Measurements from ENCODE around the gene TRABD.

The TRABD gene

DNA sequence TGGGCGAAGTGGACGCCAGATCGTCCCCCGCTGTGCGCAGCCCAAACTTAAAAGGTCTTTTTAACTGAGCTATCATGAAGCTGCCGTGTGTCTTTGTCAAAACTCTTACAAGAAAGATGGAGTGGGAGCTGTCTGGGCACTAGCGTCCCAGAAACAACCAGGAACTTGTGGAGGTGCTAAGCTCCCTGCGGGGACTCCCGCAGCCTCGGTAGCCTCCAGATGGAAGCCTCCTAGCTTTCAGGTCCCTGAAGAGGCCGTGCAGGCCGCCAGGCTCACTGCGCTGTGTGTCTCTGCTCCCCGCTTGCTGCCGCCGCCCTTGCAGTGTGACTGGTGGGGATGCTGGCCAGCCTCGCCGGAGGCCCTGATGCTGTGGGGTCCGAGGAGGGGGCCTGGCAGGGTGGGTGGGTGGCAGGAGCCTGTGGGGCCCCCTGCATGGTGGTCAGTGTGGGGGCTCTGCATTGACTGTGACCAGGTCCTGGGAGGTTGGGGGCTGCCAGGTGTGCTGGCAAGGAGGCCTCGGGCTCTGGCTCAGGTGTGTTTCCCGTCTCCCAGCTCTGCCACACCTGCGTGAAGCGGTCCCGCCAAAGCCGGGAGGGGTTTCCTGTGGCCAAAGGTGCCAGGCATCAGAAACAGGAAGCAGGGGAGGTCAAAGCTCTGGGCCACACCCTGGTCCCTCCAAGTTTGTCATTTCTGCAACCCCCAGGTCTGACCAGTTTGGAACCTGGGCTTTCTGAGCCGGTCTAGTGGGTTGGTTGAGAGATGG, 1.2 kb downstream of the TRABD start:
- DNase-seq (ENCODE audit: low spot score), result no peak

DNA sequence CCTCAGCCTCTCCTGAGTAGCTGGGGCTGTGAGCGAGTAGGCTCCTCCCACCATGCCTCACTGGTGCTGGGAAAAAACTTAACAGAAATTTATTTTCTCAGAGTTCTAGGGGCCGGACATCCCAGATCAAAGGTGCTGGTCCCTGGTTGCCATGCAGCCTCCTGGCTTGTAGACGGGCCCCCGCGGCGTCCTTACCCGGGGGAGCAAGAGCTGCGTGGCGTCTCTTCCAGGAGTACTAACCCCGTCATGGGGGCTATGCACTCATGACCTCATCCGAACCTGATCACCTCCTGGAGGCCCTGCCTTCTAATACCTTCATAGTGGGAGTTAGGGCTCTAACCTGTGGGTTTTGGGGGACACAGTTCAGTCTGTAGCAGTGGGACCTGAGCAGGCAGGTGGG, 2.6 kb downstream of the TRABD start:
- no peak for DNase-seq (ENCODE audit: low spot score)

DNA sequence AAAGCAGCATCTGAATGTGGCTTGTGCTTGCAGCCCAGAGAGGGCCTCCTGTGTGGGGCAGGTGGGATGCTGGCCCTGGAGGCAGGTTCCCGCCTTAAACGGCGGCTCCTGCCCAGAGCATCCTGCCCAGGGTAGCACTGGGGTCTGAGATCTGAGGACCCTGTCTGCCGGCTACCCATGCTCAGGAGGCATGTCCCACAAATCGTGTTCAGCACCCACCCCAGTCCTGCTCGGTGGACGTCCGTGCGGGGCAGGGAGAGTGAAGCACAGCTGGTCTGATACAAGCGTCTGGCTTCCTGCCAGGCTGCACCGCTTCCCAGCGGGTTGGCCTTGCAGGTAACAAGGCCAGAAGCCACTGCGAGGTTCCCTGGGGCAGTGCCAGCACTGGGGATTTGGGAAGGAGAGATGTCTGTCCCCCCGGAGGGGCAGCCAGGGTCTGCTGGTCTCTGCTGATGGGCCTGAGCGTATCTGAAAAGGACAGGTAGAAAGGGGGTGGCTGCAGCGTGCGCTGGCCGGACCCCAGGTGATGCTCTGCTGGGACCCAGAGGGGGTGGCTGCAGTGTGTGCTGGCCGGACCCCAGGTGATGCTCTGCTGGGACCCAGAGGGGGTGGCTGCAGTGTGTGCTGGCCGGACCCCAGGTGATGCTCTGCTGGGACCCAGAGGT, 3.6 kb downstream of the TRABD start:
- no peak for DNase-seq (ENCODE audit: low spot score)

DNA sequence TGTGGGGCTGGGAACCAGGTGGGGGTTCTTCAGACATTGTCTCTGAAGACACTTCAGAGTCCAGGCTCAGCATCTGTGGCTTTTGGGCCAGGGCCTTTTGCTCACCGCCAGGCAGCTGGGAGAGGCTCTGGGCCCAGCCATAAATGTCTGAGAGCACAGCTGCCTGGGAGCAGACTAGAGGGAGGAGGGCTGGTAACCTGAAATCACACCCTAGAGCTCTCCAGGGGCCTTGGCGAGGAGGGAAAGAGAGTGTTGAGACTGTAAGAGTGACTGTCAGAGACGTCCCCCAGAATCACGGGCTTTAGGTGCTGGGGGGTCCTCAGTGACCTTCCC, 4.1 kb downstream of the TRABD start:
- DNase-seq (ENCODE audit: low spot score), result no peak

DNA sequence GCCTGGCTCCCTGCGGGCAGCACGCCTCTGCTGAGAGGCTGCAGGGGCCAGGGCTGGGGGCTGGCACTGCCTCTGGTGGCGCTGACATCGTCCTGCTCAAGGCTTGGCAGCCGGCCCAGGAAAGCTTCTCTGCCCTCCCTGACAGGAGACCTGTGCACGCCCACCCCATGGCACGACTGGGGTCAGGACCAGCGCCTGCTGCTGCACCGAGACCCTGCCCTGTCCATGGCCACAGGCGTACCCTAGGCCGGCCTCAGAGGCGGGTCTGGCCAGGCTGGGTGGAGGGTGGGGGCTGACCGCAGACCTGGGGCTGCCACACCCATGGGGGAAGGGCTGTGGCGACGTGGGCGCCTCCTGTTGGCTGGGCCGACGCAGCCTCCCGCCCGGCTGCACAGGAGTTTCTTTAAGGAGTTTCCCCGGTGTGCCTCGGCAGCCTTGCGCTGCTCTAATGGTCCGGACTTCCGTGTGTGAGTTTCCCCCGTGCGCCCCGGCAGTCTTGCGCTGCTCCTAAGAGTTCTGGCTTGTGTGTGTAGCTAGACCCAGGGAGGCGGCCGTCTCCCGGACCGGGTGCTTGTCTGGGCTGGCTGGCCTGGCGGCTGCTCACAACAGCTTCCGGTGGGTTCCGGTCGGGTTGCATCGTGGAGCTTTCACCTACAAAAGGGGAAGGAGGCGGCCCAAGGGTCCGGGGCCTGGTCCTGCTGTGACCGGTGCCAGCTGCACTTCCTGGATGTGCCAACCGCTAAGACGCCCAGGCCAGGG, 4.6 kb downstream of the TRABD start:
- peak; percentile 77 for DNase-seq (ENCODE audit: low spot score)

DNA sequence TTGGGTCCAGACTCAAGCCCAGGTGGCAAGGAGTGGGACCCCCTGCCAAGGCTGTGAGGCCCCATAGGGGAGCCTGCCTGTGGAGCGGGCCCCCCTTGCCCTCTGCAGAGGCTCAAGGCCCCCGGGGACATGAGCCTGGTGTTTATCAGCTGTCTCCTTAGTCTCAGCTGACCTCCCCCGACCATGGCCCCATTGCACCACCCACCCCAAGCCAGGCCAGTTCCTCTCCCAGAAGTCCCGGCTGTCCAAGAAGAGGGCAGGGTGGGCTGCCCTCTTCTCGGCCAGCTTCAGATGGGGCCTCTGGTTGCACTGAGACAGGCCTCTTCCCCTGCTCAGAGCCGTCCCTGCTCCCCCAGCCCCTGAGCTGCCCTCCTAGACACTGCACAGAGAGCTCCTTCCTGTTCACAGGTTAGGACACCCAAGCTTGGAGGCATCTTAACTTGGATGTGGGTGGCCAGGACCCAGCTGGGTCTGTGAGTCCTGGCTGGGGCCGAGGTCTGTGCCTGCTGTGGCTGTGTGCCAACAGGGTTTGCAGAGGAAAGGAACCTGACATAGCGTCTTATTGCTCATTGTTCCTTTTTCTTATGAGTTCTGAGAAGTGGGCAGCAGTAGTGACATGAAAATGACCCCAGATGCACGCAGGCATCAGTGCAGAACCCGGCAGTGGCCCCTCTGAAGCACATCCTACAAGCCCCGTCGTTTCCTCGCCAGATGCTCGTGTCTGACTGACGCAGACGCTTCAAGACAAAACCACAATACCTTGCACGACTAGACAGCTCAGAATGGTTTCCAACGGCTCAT, 5.4 kb downstream of the TRABD start:
- DNase-seq (ENCODE audit: low spot score), result no peak

DNA sequence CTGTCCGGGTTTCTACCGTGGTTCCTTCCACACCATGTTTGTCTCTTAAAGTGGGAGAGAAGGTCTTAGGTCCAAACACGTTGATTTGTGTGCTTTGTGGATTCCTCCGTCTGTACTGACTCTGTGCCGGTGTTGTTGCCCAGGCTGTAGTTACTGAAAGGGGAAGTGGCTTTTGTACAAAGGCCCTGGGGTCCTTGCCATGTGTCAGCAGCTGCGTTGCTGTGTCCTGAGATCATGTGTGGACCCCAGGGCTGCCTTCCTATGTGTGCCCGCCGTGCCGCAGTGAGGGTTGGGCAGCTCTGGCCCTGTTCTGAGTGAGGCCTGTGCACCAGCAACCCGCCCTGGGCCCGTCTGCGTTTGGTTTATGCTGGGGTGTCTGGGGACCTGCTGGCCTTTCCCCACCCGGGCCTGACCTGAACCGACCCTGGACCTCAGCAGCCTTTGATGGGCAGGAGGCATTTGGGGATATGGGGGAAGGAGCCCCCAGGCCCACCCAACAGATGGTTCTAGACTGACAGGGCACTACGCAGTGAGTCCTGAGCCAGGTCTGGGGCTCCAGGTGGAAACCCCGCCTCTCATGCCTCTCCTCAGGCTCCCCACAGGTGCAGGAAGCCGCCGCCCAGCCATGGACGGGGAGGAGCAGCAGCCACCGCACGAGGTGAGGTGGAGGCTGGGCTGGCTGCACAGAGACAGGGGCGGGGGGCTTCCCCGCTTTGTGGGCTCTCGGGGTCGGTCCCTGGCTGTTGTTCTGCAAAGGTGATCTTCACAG, 6.9 kb downstream of the TRABD start:
- no peak for DNase-seq (ENCODE audit: low spot score)

DNA sequence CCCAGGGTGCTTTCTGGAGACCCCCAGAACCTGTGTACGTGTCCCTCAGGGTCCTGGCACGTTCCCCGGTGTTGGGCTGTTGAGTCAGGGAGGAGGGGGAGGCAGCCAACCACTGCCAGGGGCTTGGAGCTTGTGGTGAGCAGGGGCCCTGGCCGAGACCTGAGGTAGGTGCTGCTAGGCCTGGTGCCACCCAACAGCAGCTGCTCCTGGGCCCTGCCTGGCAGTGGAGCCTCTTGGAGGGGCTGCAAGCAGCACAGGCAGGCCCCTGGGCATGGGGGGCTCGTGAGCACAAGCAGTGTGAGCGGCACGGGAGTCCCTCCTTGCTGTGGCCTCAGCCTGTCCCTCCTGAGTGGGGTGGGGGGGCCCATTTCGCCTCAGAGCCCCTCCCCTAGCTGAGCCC, 7.9 kb downstream of the TRABD start:
- no peak for DNase-seq (ENCODE audit: low spot score)

DNA sequence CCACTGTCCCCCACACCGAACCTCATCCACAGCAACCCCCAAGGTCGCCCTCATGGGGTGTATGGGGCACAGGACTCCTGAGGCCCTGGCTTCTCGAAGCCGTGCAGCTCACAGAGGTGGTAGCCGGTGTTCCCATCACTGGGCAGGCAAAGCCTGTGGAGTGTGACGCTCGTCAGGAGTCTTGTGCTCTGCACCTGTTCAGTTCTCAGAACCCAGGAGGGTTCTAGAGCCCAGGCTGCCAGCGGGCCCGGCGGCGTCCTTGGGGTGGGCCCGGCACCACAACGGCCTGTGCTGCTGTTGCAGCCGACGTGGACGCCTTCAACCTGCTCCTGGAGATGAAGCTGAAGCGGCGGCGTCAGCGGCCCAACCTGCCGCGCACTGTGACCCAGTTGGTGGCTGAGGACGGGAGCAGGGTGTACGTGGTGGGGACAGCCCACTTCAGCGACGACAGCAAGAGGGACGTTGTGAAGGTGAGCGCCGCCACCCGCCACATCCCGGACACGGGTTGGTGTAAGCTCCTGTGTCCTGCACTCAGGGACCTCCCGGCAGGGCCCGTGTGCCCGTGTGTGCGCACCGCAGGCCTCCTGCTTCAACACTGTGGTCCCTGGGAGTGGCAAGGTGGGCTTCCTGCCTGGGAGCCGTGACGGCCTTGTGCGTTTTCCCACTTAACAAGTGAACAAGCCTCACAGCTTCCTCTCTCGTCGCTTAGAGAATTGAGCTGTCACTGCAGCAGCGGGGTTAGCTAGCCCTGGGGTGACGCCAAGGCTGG, 8.5 kb downstream of the TRABD start:
- DNase-seq (ENCODE audit: low spot score), result no peak

DNA sequence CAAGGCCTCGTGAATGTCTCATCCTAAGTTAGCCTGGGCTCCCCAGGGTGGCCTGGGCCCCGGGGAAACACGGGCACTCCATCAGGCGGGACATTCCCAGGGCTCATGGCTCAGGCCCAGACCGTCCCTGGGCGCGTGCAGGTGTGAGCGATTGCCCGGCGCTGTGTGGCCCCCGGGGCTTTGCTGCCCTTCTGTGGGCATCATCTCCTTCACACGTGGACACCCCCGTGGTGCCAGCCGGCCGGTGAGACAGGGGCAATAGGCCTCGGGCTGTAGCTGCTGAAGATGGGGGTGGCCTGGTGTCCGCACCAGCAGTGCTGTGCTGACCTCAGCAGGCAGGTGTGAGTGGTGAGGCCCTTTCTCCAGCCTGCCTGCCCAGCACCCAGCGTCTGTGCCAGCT, 10.5 kb downstream of the TRABD start:
- DNase-seq (ENCODE audit: low spot score), result no peak

DNA sequence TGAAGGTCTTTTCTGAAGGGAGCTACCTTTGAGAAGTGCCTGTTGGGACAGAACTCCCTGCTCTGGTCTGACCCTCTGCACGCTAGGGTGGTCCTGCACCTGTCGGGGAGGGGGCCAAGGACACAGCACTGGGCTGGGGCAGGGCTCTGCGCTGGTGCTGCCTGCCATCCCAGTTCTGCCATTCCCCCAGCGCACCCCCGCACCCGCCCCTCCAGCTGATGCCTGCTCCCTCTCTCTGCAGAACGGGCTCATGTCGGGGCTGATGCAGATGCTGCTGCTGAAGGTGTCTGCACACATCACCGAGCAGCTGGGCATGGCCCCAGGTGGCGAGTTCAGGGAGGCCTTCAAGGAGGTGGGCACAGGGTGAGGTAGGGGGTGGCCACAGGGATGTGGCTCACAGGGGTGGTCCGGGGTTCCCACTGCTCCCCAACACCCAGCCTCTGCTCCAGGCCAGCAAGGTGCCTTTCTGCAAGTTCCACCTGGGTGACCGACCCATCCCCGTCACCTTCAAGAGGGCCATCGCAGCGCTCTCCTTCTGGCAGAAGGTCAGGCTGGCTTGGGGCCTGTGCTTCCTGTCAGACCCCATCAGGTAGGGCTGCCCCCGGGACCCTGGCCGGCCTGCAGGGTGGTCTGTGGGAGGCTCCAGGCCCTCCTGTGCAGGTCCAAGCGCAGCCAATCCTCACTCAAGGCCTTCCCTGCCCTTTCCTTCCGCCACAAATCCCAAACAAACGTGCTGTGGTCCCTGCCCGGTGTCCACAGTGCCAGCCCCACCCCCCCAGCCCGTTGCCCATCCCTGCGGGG, 11.5 kb downstream of the TRABD start:
- no peak for DNase-seq (ENCODE audit: low spot score)

DNA sequence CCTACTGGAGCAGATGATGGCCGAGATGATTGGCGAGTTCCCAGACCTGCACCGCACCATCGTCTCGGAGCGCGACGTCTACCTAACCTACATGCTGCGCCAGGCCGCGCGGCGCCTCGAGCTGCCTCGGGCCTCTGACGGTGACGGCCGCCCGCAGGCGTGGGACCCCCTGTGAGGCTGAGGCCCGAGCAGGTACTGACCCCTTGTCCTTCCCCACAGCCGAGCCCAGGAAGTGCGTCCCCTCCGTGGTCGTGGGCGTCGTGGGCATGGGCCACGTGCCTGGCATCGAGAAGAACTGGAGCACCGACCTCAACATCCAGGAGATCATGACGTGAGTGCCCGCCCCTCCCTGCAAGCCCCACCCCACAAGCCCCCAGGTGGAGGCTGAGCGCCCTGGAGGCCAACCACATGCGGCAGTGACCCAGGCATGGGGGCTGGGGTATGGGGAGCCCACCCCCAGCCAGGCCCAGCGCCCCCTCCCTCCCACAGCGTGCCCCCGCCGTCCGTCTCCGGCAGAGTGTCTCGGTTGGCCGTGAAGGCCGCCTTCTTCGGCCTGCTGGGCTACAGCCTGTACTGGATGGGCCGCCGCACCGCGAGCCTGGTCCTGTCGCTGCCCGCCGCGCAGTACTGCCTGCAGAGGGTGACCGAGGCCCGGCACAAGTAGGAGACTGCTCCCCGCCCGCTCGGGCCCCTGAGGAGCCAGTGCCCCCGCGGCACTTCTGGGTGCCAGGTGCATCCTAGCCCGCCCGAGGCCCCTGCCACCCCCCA, 12.3 kb downstream of the TRABD start:
- no peak for DNase-seq (ENCODE audit: low spot score)

DNA sequence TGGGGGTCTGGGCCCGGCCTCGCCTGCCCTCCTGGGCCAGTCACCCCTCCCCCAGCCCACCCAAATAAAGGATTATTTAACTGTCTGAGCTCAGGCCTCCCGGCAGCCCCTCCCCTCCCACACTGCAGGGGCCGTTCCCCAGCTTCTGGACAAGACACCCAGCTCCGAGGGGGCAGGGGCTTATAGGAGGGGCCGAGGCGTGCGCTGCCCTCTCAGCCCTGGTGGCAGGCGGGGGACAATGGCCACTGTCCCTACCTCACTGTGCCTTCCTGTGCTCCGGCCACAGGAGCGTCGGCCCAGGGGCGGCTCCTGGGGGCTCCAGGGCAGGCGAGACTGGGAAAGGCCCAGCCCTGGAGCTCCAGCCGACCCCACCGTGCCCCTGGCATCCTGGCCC, 12.9 kb downstream of the TRABD start:
- DNase-seq (ENCODE audit: low spot score), result no peak

DNA sequence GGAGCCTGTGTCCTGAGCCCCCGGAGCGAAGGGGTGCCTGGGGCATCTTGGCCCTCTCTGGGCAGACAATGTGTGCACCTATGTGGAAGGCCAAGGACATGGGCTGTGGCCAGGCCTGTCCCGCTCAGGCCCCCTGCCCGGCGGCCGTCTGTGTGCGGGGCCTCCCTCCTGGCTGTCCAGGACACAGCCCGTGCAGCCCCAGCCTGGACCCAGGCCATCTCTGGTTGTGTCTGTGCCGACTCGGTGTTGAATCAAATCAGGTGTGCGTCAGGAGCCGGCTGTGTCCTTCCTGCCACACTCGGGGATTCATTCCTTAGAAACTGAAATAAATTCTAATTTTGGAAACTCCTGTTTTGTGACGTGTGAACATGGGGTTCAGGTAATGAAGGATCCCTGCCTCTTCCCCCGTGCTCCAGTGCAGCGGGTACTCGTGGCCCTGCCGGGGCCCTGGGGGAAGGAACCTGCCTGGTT, 13.6 kb downstream of the TRABD start:
- no peak for DNase-seq (ENCODE audit: low spot score)

DNA sequence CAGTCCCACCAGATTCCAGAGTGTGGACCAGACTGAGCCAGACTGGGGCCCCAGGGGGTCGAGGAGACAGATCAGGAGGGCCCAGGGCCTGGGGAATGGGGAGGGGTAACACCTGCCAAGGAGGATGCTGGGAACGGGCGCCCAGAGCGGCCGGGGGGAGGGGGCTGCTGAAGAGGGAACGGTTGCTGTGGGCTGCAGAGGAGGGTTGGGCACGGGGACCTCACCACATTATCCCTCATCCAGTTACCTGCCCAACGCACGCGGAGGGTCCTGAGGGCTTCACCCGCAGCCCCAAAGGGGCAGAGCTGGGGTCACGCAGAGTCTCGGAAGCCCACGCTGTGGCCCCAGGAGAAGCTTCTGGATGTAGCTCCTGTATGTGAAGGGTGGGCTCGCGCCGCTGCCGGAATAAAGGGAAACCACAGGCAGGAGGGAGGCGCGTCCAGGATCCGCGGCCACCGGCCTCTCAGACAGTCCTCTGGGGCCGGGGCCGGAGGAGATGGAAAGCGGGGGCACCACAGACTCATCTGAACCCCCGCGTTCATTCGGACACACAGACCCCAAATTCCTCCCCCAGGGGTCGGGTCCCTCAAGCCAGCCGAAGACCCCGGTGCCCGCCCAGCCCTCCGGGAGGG, 14.2 kb downstream of the TRABD start:
- DNase-seq (ENCODE audit: low spot score), result no peak

DNA sequence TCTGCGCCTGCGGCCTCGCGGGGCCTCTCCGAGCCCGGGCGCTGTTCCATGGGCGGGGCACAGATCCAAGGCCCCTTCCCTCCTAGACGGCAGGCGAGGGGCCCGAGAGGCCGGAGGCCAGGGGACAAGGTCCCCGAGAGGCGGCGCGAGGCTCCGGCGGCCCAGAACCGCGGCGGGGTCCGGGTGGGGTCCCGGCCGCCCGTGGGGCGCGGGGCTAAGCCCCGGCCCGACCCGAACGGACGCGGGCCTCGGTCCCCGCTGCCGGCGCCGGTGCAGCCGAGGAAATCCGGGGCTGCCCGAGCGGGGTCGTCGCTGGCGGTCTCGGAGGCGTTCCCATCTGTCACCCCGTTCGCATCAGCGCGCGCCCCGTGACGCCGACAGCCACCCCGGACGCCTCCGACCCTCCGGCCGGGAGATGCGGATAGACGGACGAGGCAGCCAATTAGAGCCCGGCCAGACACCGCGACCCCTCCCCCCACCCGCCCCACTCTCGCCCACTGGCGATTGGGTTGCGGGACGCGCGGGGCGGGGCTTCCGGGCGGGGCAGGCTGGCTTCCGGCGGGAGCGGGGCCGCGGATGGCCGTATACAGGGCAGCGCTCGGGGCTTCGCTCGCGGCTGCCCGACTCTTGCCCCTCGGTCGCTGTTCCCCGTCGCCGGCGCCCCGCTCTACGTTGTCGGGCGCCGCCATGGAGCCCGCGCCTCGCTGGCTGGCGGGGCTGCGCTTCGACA, 14.9 kb downstream of the TRABD start, which contains the start of gene SELENOO:
Gene SELENOO, plus strand, starts transcription at position 551 of the 730 bp plus-strand sequence. Its CDS starts 26 bp downstream, at position 577.
- peak; percentile 100 for DNase-seq (ENCODE audit: low spot score)

DNA sequence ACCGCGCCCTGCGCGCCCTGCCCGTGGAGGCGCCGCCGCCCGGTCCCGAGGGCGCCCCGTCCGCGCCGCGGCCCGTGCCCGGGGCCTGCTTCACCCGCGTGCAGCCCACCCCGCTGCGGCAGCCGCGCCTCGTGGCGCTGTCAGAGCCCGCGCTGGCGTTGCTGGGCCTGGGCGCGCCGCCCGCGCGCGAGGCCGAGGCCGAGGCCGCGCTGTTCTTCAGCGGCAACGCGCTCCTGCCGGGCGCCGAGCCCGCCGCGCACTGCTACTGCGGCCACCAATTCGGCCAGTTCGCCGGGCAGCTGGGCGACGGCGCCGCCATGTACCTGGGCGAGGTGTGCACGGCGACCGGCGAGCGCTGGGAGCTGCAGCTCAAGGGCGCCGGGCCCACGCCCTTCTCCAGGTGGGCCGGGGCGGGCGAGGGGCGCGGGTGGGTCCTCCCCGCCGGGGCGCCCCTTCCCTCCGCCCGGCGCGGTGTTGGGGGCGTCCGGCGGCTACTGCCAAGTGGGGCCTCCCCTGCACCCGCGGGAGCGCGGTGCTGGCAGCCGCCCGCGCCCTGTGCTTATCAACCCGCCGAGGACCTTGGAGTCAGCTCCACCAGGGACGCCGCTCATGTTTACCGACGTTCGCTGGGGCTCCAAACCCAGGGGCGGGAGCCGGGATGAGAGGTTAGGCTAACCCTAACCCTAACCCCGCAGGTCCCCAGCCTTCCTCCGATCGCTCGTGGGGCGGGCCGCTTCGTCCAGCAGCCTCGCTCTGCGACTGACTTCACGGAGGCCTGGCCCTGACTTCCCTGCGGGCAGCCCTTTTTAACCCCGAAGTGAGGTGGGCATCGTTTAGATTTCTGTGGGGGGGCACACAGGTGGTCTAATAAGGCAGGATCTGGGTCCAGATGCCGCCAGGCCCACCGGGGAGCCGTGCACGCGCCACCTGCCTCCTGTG, 15.7 kb downstream of the TRABD start:
- peak; percentile 72 for DNase-seq (ENCODE audit: low spot score)

Data from AG08396 (cell line).